ENCODE results near the gene GAR1.

DNA sequence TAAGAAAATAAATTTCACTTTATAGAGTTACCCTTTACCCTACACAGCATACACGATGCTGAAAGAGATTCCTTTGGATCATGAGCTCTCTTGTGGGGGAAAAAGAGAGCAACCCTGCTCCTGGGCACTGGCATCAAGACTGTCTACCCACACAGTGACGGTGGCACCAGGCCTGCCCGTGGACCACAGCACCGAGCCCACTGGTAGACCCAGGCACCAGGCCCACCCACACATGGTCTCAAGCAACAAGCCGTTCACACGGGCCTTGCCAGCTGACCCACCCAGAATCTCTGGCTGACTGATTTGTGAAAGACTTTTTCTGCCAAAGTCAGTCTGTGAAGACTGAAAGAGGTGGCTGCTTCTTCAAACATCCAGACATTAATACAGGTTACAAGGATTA, 20.5 kb upstream of the GAR1 start:
- no peak for TF ChIP-seq EZH2 (IDR thresholded peaks at IDR 0.05)
- no peak for TF ChIP-seq POLR2AphosphoS5 (IDR thresholded peaks at IDR 0.05; ENCODE audit: borderline replicate concordance, low read depth, low read length)
- TF ChIP-seq FOXP2 (optimal IDR thresholded peaks at IDR 0.05; ENCODE audit: control extremely low read depth, extremely low read length, insufficient read depth): no peak

Data from SK-N-MC (cell line).